ENCODE data around the gene SBNO2. TPM values are rescaled to one million over a fixed set of nuclear protein-coding genes. Genes with fewer than 3 reads are reported as not detected.

The SBNO2 gene
- total RNA-seq, 2 experiments from 2014 or later = 26.6 to 43.3 TPM

GRCh38 chr19:1156305-1156801 is 17.7 kb downstream of the SBNO2 start:
- TF ChIP-seq CTCF (conservative IDR thresholded peaks at IDR 0.05; ENCODE audit: low read length) = no peak
- TF ChIP-seq EZH2phosphoT487 (IDR thresholded peaks at IDR 0.05; ENCODE audit: borderline replicate concordance, low read depth, low read length) = no peak
- intact Hi-C loops (cut with micrococcal nuclease; ENCODE audit: unreplicated experiment) = no loop called here
- BruUV-seq (replicated peaks) = no TSS peak

GRCh38 chr19:1155352-1156304 is 18.4 kb downstream of the SBNO2 start:
- no TSS peak for BruUV-seq (replicated peaks)
- H3K4me2 ChIP-seq (ENCODE audit: low read length) = no peak overlapping the region
- H4K20me1 ChIP-seq (ENCODE audit: insufficient read depth, low read length) = no peaks in the 10 kb centered on the region
- ChIA-PET POLR2A (no interaction called here), CTCF (ENCODE audit: unreplicated experiment) (no interaction called here)
- H3K79me2 ChIP-seq (ENCODE audit: insufficient read depth, low read depth, low read length) = no peaks in the 10 kb centered on the region
- intact Hi-C loops (cut with micrococcal nuclease; ENCODE audit: unreplicated experiment) = no loop called here
- H3K36me3 ChIP-seq (ENCODE audit: insufficient read depth, low read length) = peaks cover 16% of the 10 kb centered on the region
- no peak overlapping the region for H3K4me3 ChIP-seq (ENCODE audit: low read depth, low read length, poor library complexity, severe bottlenecking)
- H3K4me1 ChIP-seq (ENCODE audit: insufficient read depth, low read length, poor library complexity, severe bottlenecking) = no peaks in the 10 kb centered on the region
- TF ChIP-seq EZH2phosphoT487 (IDR thresholded peaks at IDR 0.05; ENCODE audit: borderline replicate concordance, low read depth, low read length) = no peak
- no peak for TF ChIP-seq CTCF (conservative IDR thresholded peaks at IDR 0.05; ENCODE audit: low read length)
- H2AFZ ChIP-seq (ENCODE audit: low read length) = no peak overlapping the region
- H3K9me2 ChIP-seq (ENCODE audit: insufficient read depth, low read length) = no peaks in the 10 kb centered on the region
- no peak overlapping the region for H3K27ac ChIP-seq (ENCODE audit: low read depth, low read length, poor library complexity, severe bottlenecking)
- no peaks in the 10 kb centered on the region for H3K9me3 ChIP-seq (ENCODE audit: low read length)
- DNase-seq (ENCODE audit: low spot score) = no peak

More at GRCh38 chr19:1156305-1156801, 17.7 kb downstream of the SBNO2 start:
- H3K9me2 ChIP-seq (ENCODE audit: insufficient read depth, low read length) = no peaks in the 10 kb centered on the region
- no peaks in the 10 kb centered on the region for H3K4me1 ChIP-seq (ENCODE audit: insufficient read depth, low read length, poor library complexity, severe bottlenecking)
- ChIA-PET CTCF (ENCODE audit: unreplicated experiment) (no interaction called here), POLR2A (no interaction called here)
- no peak overlapping the region for H3K27ac ChIP-seq (ENCODE audit: low read depth, low read length, poor library complexity, severe bottlenecking)
- H3K9me3 ChIP-seq (ENCODE audit: low read length) = no peaks in the 10 kb centered on the region
- no peak overlapping the region for H3K4me2 ChIP-seq (ENCODE audit: low read length)
- H3K4me3 ChIP-seq (ENCODE audit: low read depth, low read length, poor library complexity, severe bottlenecking) = no peak overlapping the region
- DNase-seq (ENCODE audit: low spot score) = no peak
- H3K79me2 ChIP-seq (ENCODE audit: insufficient read depth, low read depth, low read length) = no peaks in the 10 kb centered on the region
- peaks cover 14% of the 10 kb centered on the region for H3K36me3 ChIP-seq (ENCODE audit: insufficient read depth, low read length)
- H4K20me1 ChIP-seq (ENCODE audit: insufficient read depth, low read length) = no peaks in the 10 kb centered on the region
- H2AFZ ChIP-seq (ENCODE audit: low read length) = no peak overlapping the region
